ENCODE results near the gene SLC44A2. TPM values are rescaled to one million over a fixed set of nuclear protein-coding genes. Genes with fewer than 3 reads are reported as not detected.

SLC44A2 gene
- total and polyA plus RNA-seq, 2 experiments from 2014 or later: 43.2 to 65.0 TPM

- ATAC-seq: peak; percentile 5; the same call in 2 of the 3 replicates
- no peak for DNase-seq (ENCODE audit: low spot score)
- H4K20me1 ChIP-seq (replicated peaks; ENCODE audit: insufficient read depth): 0 out of 2 replicates have a peak, but pooled peaks cover 3% of the 10 kb centered on the region
- Mint-ChIP-seq H3K4me1 (peaks cover 34% of the 10 kb centered on the region), H3K36me3 (ENCODE audit: low read depth) (peaks cover 42% of the 10 kb centered on the region), H3K4me3 (peak overlapping the region; percentile 43; the same call in 2 of the 3 replicates), H3K27ac (peak overlapping the region; percentile 92), H3K27me3 (ENCODE audit: insufficient read depth, low read depth, poor library complexity) (peaks cover 21% of the 10 kb centered on the region), H3K9me3 (no peaks in the 10 kb centered on the region)
- no peak overlapping the region for H2AFZ ChIP-seq
- H3F3A ChIP-seq (replicated peaks; ENCODE audit: low read depth): peaks cover 16% of the 10 kb centered on the region; the same call in 1 of the 2 replicates
- H3K27me3 ChIP-seq (ENCODE audit: insufficient read depth): no peaks in the 10 kb centered on the region
- H3K79me2 ChIP-seq (replicated peaks; ENCODE audit: insufficient read depth): no peaks in the 10 kb centered on the region
- no peak for TF ChIP-seq JUNB (IDR thresholded peaks at IDR 0.05; ENCODE audit: unreplicated experiment)
- H3K4me3 ChIP-seq: peak overlapping the region; percentile 21; the same call in 1 of the 2 replicates
- H3K4me1 ChIP-seq (ENCODE audit: insufficient read depth): peaks cover 19% of the 10 kb centered on the region
- no peaks in the 10 kb centered on the region for H3K9me2 ChIP-seq (ENCODE audit: insufficient read depth)
- H3K4me2 ChIP-seq: peak overlapping the region; percentile 70
- H3K36me3 ChIP-seq (ENCODE audit: insufficient read depth): peaks cover 6% of the 10 kb centered on the region; the same call in 1 of the 2 replicates
- peak overlapping the region; percentile 94 for H3K27ac ChIP-seq (ENCODE audit: low read depth)
Observed at GRCh38 chr19:10643968-10644259, 18.6 kb downstream of the SLC44A2 start.

GRCh38 chr19:10644260-10645007 is 19.1 kb downstream of the SLC44A2 start:
- peak overlapping the region; percentile 92 for H3K27ac Mint-ChIP-seq
- ATAC-seq: peak; percentile 93
- peaks cover 37% of the 10 kb centered on the region for H3K36me3 Mint-ChIP-seq (ENCODE audit: low read depth)
- 0 out of 2 replicates have a peak, but pooled peaks cover 3% of the 10 kb centered on the region for H4K20me1 ChIP-seq (replicated peaks; ENCODE audit: insufficient read depth)
- H3K27me3 ChIP-seq (ENCODE audit: insufficient read depth): no peaks in the 10 kb centered on the region
- H2AFZ ChIP-seq: no peak overlapping the region
- peaks cover 34% of the 10 kb centered on the region for H3K4me1 Mint-ChIP-seq
- H3K4me3 Mint-ChIP-seq: peak overlapping the region; percentile 43
- H3K4me3 ChIP-seq: peak overlapping the region; percentile 21; the same call in 1 of the 2 replicates
- H3K36me3 ChIP-seq (ENCODE audit: insufficient read depth): peaks cover 6% of the 10 kb centered on the region; the same call in 1 of the 2 replicates
- H3K9me3 Mint-ChIP-seq: no peaks in the 10 kb centered on the region
- peak overlapping the region; percentile 94 for H3K27ac ChIP-seq (ENCODE audit: low read depth)
- peaks cover 16% of the 10 kb centered on the region; the same call in 1 of the 2 replicates for H3F3A ChIP-seq (replicated peaks; ENCODE audit: low read depth)
- no peaks in the 10 kb centered on the region for H3K79me2 ChIP-seq (replicated peaks; ENCODE audit: insufficient read depth)
- peaks cover 21% of the 10 kb centered on the region for H3K27me3 Mint-ChIP-seq (ENCODE audit: insufficient read depth, low read depth, poor library complexity)
- H3K9me2 ChIP-seq (ENCODE audit: insufficient read depth): no peaks in the 10 kb centered on the region
- TF ChIP-seq POLR2AphosphoS5 (IDR thresholded peaks at IDR 0.05; ENCODE audit: low read depth) (peak; percentile 46; the same call in 1 of the 2 replicates), JUNB (IDR thresholded peaks at IDR 0.05; ENCODE audit: unreplicated experiment) (no peak), CREB1 (CRISPR knock-in tag; IDR thresholded peaks at IDR 0.05; ENCODE audit: low read depth) (0 out of 2 replicates have a peak, but pooled peaks have one; percentile 19), ETS1 (IDR thresholded peaks at IDR 0.05) (no peak), CTCF (conservative IDR thresholded peaks at IDR 0.05; ENCODE audit: low read depth in 2 of 2) (peak; percentile 86 to 95)
- H3K4me1 ChIP-seq (ENCODE audit: insufficient read depth): peaks cover 19% of the 10 kb centered on the region
- DNase-seq (ENCODE audit: low spot score): peak; percentile 94
- peak overlapping the region; percentile 70 for H3K4me2 ChIP-seq
